ENCODE measurements around the gene DISC1.

GRCh38 chr1:231776010-231776756 is 149.6 kb downstream of the DISC1 start:
- TF ChIP-seq SP1 (IDR thresholded peaks at IDR 0.05) (no peak), ELF4 (IDR thresholded peaks at IDR 0.05) (no peak), FOXK2 (IDR thresholded peaks at IDR 0.05) (no peak), TARDBP (IDR thresholded peaks at IDR 0.05) (no peak), FOXM1 (IDR thresholded peaks at IDR 0.05; ENCODE audit: borderline replicate concordance) (no peak), BHLHE40 (IDR thresholded peaks at IDR 0.05; ENCODE audit: borderline replicate concordance) (no peak), L3MBTL2 (conservative IDR thresholded peaks at IDR 0.05) (no peak), SUZ12 (IDR thresholded peaks at IDR 0.05) (no peak), NFRKB (IDR thresholded peaks at IDR 0.05) (no peak), HDGF (IDR thresholded peaks at IDR 0.05; ENCODE audit: borderline replicate concordance) (no peak), PKNOX1 (IDR thresholded peaks at IDR 0.05) (no peak)
